Testis (tissue), 3 donors: Measurements from ENCODE around the gene CYBA. TPM values are rescaled to one million over a fixed set of nuclear protein-coding genes. Genes with fewer than 3 reads are reported as not detected.

Experiments used
- DNase-seq: peaks from one replicate; pipeline ENCODE4 v3.0.0-alpha.2; 2019
- H3K27ac ChIP-seq, 2 donors: fragments of 200-600 bp; sonication (generic); one replicate each; pipeline ENCODE4 v1.5.1; 2019
- H3K27me3 ChIP-seq: fragments of 200-600 bp; sonication (generic); one replicate; pipeline ENCODE4 v1.5.1; 2019
- H3K36me3 ChIP-seq: fragments of 200-600 bp; sonication (generic); one replicate; pipeline ENCODE4 v1.5.1; 2017; ENCODE audit warnings: low read depth; ENCODE audit errors: missing control alignments
- H3K4me1 ChIP-seq: fragments of 200-600 bp; sonication (generic); one replicate; pipeline ENCODE4 v1.5.1; 2019
- H3K4me3 ChIP-seq, 2 donors: fragments of 200-600 bp; sonication (generic); one replicate each; pipeline ENCODE4 v1.5.1; 2017 to 2019
- H3K9me3 ChIP-seq: fragments of 200-600 bp; sonication (generic); one replicate; pipeline ENCODE4 v1.5.1; 2017
- POLR2A ChIP-seq: fragments of 450-650 bp; IDR thresholded peaks from one replicate; pipeline ENCODE4 v1.6.1; 2017; ENCODE audit warnings: antibody characterized with exemption, mild to moderate bottlenecking, moderate library complexity
- WGBS, 2 donors: methylation state at CpG; one replicate each; pipeline ENCODE4 v1.1.5; 2018; 5-methylcytosine and 5-hydroxymethylcytosine counted together
- intact Hi-C: fragments of 100-400 bp; cut with DNase I; formaldehyde crosslinking; loops from one replicate; pipeline ENCODE4 v1.15.1; 2023; ENCODE audit warnings: low total_unique reads
- polyA plus RNA-seq: library from polyadenylated mRNA; stranded (reverse); fragments of 350-450 nt; fragmentation: Illumina TruSeq; extraction: RNeasy Lipid Tissue Mini Kit (QIAGEN cat#74804); gene quantifications from one replicate; pipeline ENCODE4 v1.2.3, GENCODE V29; 2014; ENCODE audit warnings: low read depth, low replicate concordance; ENCODE audit not compliant: insufficient read depth
- total RNA-seq, 2 donors: library from RNA; depleted of rRNA; stranded (reverse); fragments of >200 nt; gene quantifications; one replicate each; pipeline ENCODE4 v1.2.3, GENCODE V29; 2016
- TF ChIP-seq, protein P1 (sequence below), 3 experiments: fragments of 450-650 bp in 2 of 3; fragments of 200-600 bp in 1 of 3; sonication (generic) in 1 of 3; IDR thresholded peaks; one replicate each; pipeline ENCODE4 v1.5.1; 2016 to 2019; ENCODE audit warnings: antibody characterized with exemption in 3 of 3, mild to moderate bottlenecking in 2 of 3, moderate library complexity in 1 of 3

The CYBA gene
- total and polyA plus RNA-seq, 3 donors from 2014 or later, result 11.7 to 40.0 (median 34.9) TPM

DNA sequence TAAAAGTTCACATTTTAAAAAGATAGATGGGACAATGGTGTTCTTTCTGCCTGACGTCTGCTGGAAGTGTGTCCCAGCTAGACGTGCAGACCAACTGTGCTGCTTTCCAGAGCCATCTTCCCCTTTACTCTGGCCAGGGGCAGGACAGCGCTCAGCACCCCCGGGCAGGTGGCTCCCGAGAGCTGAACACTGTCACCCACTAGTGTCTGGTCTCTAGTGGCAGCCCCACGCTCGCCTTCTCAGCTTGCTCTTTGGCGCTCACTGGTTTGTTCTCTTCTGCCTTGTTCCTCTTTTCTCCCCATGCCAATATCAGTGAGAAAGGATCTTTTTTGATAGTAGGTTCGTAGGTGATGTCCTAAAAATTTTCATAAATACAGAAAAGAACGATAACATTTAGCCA lies 54.9 kb downstream of the CYBA start:
- DNase-seq, result no peak
- Histone ChIP-seq H3K36me3 (no peaks in the 10 kb centered on the region), H3K27me3 (no peaks in the 10 kb centered on the region), H3K4me3 (no peak overlapping the region), H3K27ac (no peak overlapping the region), H3K9me3 (no peaks in the 10 kb centered on the region), H3K4me1 (no peaks in the 10 kb centered on the region)
- intact Hi-C loops, result no loop called here
- no peak for TF ChIP-seq POLR2A
- TF ChIP-seq, protein P1, sequence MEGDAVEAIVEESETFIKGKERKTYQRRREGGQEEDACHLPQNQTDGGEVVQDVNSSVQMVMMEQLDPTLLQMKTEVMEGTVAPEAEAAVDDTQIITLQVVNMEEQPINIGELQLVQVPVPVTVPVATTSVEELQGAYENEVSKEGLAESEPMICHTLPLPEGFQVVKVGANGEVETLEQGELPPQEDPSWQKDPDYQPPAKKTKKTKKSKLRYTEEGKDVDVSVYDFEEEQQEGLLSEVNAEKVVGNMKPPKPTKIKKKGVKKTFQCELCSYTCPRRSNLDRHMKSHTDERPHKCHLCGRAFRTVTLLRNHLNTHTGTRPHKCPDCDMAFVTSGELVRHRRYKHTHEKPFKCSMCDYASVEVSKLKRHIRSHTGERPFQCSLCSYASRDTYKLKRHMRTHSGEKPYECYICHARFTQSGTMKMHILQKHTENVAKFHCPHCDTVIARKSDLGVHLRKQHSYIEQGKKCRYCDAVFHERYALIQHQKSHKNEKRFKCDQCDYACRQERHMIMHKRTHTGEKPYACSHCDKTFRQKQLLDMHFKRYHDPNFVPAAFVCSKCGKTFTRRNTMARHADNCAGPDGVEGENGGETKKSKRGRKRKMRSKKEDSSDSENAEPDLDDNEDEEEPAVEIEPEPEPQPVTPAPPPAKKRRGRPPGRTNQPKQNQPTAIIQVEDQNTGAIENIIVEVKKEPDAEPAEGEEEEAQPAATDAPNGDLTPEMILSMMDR (IDR thresholded peaks at IDR 0.05), result no peak
- WGBS, 2 donors, result 87 to 88% methylated on average over 10 of the region's 10 CpGs

- TF ChIP-seq, protein P1 (IDR thresholded peaks at IDR 0.05), result no peak
- no peak for TF ChIP-seq POLR2A
- 87 to 91% methylated on average over 6 of the region's 6 CpGs for WGBS, 2 donors
- no peaks in the 10 kb centered on the region for H3K27me3 ChIP-seq
- DNase-seq, result no peak
- no peaks in the 10 kb centered on the region for H3K4me1 ChIP-seq
- H3K36me3 ChIP-seq, result no peaks in the 10 kb centered on the region
- H3K9me3 ChIP-seq, result no peaks in the 10 kb centered on the region
- no peak overlapping the region for H3K27ac ChIP-seq
- no peak overlapping the region for H3K4me3 ChIP-seq
- intact Hi-C loops, result no loop called here
Observed at GRCh38 chr16:88595101-88595500, 55.8 kb downstream of the CYBA start.

- intact Hi-C loops, result no loop called here
- Histone ChIP-seq H3K36me3 (no peaks in the 10 kb centered on the region), H3K27ac (no peak overlapping the region), H3K4me3 (no peak overlapping the region), H3K9me3 (no peaks in the 10 kb centered on the region), H3K4me1 (no peaks in the 10 kb centered on the region), H3K27me3 (no peaks in the 10 kb centered on the region)
- no peak for DNase-seq
- no peak for TF ChIP-seq POLR2A
- TF ChIP-seq, protein P1 (IDR thresholded peaks at IDR 0.05), result no peak
- WGBS, 2 donors, result 88 to 93% methylated on average over 6 of the region's 6 CpGs
Observed at GRCh38 chr16:88593910-88594309, 56.9 kb downstream of the CYBA start.

DNA sequence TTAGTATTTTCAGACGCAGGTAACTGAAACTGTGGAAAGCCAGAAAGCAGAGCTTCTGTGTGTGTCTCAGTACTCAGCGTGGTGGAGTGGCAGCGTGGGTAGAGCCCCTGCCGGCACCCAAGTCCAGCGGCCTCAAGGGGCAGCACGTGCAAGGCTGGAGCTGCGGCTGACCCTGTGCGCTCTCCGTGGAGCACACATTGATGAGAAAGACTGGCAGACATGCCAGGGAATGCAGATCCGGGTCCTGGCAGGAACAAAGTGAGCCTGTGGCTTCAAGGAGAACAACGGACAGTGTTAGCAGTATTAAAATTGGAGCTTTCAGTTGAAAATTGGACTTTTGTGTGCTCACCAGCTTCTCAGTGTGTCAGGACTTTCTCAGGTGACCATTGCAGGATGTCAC lies 57.4 kb downstream of the CYBA start:
- 77 to 86% methylated on average over 11 of the region's 11 CpGs for WGBS, 2 donors
- intact Hi-C loops, result no loop called here
- no peaks in the 10 kb centered on the region for H3K36me3 ChIP-seq

More for the DNA sequence above, 57.4 kb downstream of the CYBA start:
- Histone ChIP-seq H3K4me3 (no peak overlapping the region), H3K27me3 (no peaks in the 10 kb centered on the region), H3K27ac (no peak overlapping the region), H3K4me1 (no peaks in the 10 kb centered on the region), H3K9me3 (no peaks in the 10 kb centered on the region)
- no peak for DNase-seq
- TF ChIP-seq, protein P1 (IDR thresholded peaks at IDR 0.05), result no peak
- no peak for TF ChIP-seq POLR2A

Other genes with a start within 250 kb of the CYBA start
- gene ZFPM1, start 197.8 kb downstream of the CYBA start, total RNA-seq, result 10 to 100 TPM; 23.9 to 25.1 TPM
- gene ZFPM1, start 197.8 kb downstream of the CYBA start, polyA plus RNA-seq, result 12.8 TPM
- gene ZC3H18, start 80.7 kb downstream of the CYBA start, total RNA-seq, result 10 to 100 TPM; 53.8 to 63.7 TPM
- gene ZC3H18, start 80.7 kb downstream of the CYBA start, polyA plus RNA-seq, result 59.6 TPM
- 1 to 10 TPM in 1 of 2 donors, under 1 TPM in 1; 0.99 to 1.5 TPM for gene IL17C, start 12.5 kb downstream of the CYBA start, total RNA-seq
- gene IL17C, start 12.5 kb downstream of the CYBA start, polyA plus RNA-seq, result 0.75 TPM
- 10 to 100 TPM; 46.6 to 56.1 TPM for gene MVD, start 12.0 kb upstream of the CYBA start, total RNA-seq
- 100 TPM for gene MVD, start 12.0 kb upstream of the CYBA start, polyA plus RNA-seq
- gene SNAI3, start 35.5 kb upstream of the CYBA start, total RNA-seq, result 1 to 10 TPM; 2.5 to 3.0 TPM
- gene SNAI3, start 35.5 kb upstream of the CYBA start, polyA plus RNA-seq, result 1.3 TPM
- gene RNF166, start 55.4 kb upstream of the CYBA start, total RNA-seq, result 10 to 100 TPM; 37.4 to 41.3 TPM
- gene RNF166, start 55.4 kb upstream of the CYBA start, polyA plus RNA-seq, result 18.3 TPM
- gene CTU2, start 55.5 kb upstream of the CYBA start, total RNA-seq, result 10 to 100 TPM; 24.8 to 25.4 TPM
- gene CTU2, start 55.5 kb upstream of the CYBA start, polyA plus RNA-seq, result 19.8 TPM
- 10 to 100 TPM; 40.7 to 44.5 TPM for gene PIEZO1, start 134.2 kb upstream of the CYBA start, total RNA-seq
- gene PIEZO1, start 134.2 kb upstream of the CYBA start, polyA plus RNA-seq, result 24.2 TPM
- 10 to 100 TPM; 14.9 to 19.1 TPM for gene CDT1, start 152.7 kb upstream of the CYBA start, total RNA-seq
- gene CDT1, start 152.7 kb upstream of the CYBA start, polyA plus RNA-seq, result 11.9 TPM
- 10 to 100 TPM; 62.1 to 82.1 TPM for gene APRT, start 160.9 kb upstream of the CYBA start, total RNA-seq
- 86.0 TPM for gene APRT, start 160.9 kb upstream of the CYBA start, polyA plus RNA-seq
- 10 to 100 TPM; 65.3 to 94.4 TPM for gene GALNS, start 205.9 kb upstream of the CYBA start, total RNA-seq
- gene GALNS, start 205.9 kb upstream of the CYBA start, polyA plus RNA-seq, result 55.9 TPM
- gene TRAPPC2L, start 206.1 kb upstream of the CYBA start, total RNA-seq, result 10 to 100 TPM; 58.3 to 59.8 TPM
- 216 TPM for gene TRAPPC2L, start 206.1 kb upstream of the CYBA start, polyA plus RNA-seq
- gene PABPN1L, start 215.6 kb upstream of the CYBA start, total RNA-seq, result under 1 TPM in 1 of 2 donors, not detected in 1; 0.93 TPM
- 0.34 TPM for gene PABPN1L, start 215.6 kb upstream of the CYBA start, polyA plus RNA-seq